Heart right ventricle (tissue), 16 donors: ENCODE results near the gene TRMU. TPM values are rescaled to one million over a fixed set of nuclear protein-coding genes. Genes with fewer than 3 reads are reported as not detected.

Experiments used
- ATAC-seq, 8 donors: fragments of 200-7000 bp; cut with Tn5 transposase; one replicate each; pipeline ENCODE4 v1.9.1; 2020; ENCODE audit warnings: mild to moderate bottlenecking in 8 of 8, moderate library complexity in 8 of 8, moderate number of reproducible peaks in 1 of 8
- DNase-seq, 2 donors: peaks; one replicate each; pipeline ENCODE4 v3.0.0-alpha.2; 2020
- H3K27ac ChIP-seq, 10 donors: fragments of 200-600 bp; sonication (generic) in 2 of 10; one replicate each; pipeline versions ENCODE4 v1.5.0 to v1.8.0; 2020 to 2022; ENCODE audit warnings: mild to moderate bottlenecking in 3 of 10
- H3K27me3 ChIP-seq, 7 donors: fragments of 200-600 bp; one replicate each; pipeline ENCODE4 v1.8.0; 2021 to 2022; ENCODE audit warnings: mild to moderate bottlenecking in 2 of 7
- H3K36me3 ChIP-seq, 9 donors: fragments of 200-600 bp; sonication (generic) in 1 of 9; one replicate each; pipeline versions ENCODE4 v1.5.0 to v1.8.0; 2020 to 2022; ENCODE audit warnings: mild to moderate bottlenecking in 2 of 9
- H3K4me1 ChIP-seq, 9 donors: fragments of 200-600 bp; sonication (generic) in 1 of 9; one replicate each; pipeline versions ENCODE4 v1.5.0 to v1.8.0; 2020 to 2022; ENCODE audit warnings: mild to moderate bottlenecking in 4 of 9
- H3K4me3 ChIP-seq, 10 donors: fragments of 200-600 bp; sonication (generic) in 2 of 10; one replicate each; pipeline versions ENCODE4 v1.5.0 to v1.8.0; 2020 to 2022; ENCODE audit warnings: mild to moderate bottlenecking in 7 of 10, moderate library complexity in 2 of 10
- H3K9me3 ChIP-seq, 11 donors: fragments of 200-600 bp in 10 of 11; sonication (generic) in 2 of 11; one replicate each; pipeline versions ENCODE4 v1.5.0 to v1.8.0; 2013 to 2022; ENCODE audit warnings: mild to moderate bottlenecking in 2 of 11, control low read depth in 1 of 11, moderate library complexity in 1 of 11
- CTCF ChIP-seq, 9 donors: fragments of 200-600 bp; sonication (generic) in 2 of 9; IDR thresholded peaks; one replicate each; pipeline versions ENCODE4 v1.5.0 to v1.8.0; 2021 to 2022; ENCODE audit warnings: antibody characterized with exemption in 9 of 9, mild to moderate bottlenecking in 5 of 9, moderate library complexity in 1 of 9
- WGBS, 2 donors: extraction: QIAGEN DNeasy Blood & Tissue Kit; methylation state at CpG; one replicate each; pipeline ENCODE4 v1.1.7; 2013; ENCODE audit warnings: inconsistent platforms in 1 of 2; 5-methylcytosine and 5-hydroxymethylcytosine counted together
- intact Hi-C, 10 donors: fragments of 100-400 bp; cut with DNase I; formaldehyde crosslinking; loops; one replicate each; pipeline versions ENCODE4 v1.11.1 to v1.14.2; 2022
- polyA plus RNA-seq, 2 donors: library from polyadenylated mRNA; stranded (reverse); fragments of 200-250 nt; gene quantifications; one replicate each; pipeline ENCODE4 v1.2.3, GENCODE V29; 2013
- total RNA-seq, 10 donors: library from RNA; stranded (reverse); fragmentation: NEBNext Ultra II Directional in 3 of 10; extraction: Animal tissue kit (Norgen Biotek cat#: 25700) in 3 of 10; gene quantifications; one replicate each; pipeline versions ENCODE4 v1.2.1 to v1.2.4, GENCODE V29; 2021 to 2023
- donor health status: Arrhythmogenic right ventricular cardiomyopathy.
- donor health status: ischemic (EF 13 %, LVEDD 7.1; RV severe dilation, severe dysfunction).
- donor health status: healthy with polysubstance abuse.
- donor health status: DM: no; HTN: yes; CAD: no.
- donor health status: DM: no; HTN: no; CAD: no.
- donor health status: ischemic (EF 25% LVEDD 6.9; RV normal size, moderate dysfunction).
- donor health status: ischemic (EF 25% LVEDD 5.7; RV mildly dilated, moderate dysfunction).
- donor health status: healthy.
- donor health status: DM: yes; HTN: yes; CAD: no.
- donor health status: Ischemic cardiomyopathy.
- donor health status: ischemic (EF 35%, LVEDD 5.7; RV mildly dilated, moderate dysfunction).
- donor health status: nonischemic (EF 11% LVEDD 7.7; RV severe dilation, severe dysfunction).
- donor health status: DM: yes; HTN: yes; CAD: no.
- donor health status: PGD.
- donor health status: ischemic (EF 29% LVEDD 5.4; RV normal size, mild dysfunction).
- donor health status: nonischemic (EF 23%, LVEDD 6.1; RV moderate dilation, normal function).

The TRMU gene
- total and polyA plus RNA-seq, 12 donors, result 22.1 to 80.5 (median 31.1) TPM

GRCh38 chr22:46290121-46290842 is 45.2 kb upstream of the TRMU start:
- Histone ChIP-seq H3K4me1 (peaks cover 10 to 44% (median 31%) of the 10 kb centered on the region in 9 donors), H3K4me3 (no peak overlapping the region), H3K27me3 (no peaks in the 10 kb centered on the region), H3K27ac (peak overlapping the region in 9 of 10 donors; percentile 19 to 89 (median 56)), H3K36me3 (peaks cover 0 to 71% (median 29%) of the 10 kb centered on the region in 9 donors), H3K9me3 (peaks cover 0 to 12% (median 0%) of the 10 kb centered on the region in 11 donors)
- peak; percentile 38 to 79 (median 60) for ATAC-seq
- intact Hi-C loops, result loop anchor here in 1 of 10 donors (5.0 kb wide), 1 partner anchor 33 kb away; no protein-coding TSS in a partner anchor
- DNase-seq, result peak; percentile 49 to 66
- TF ChIP-seq CTCF (IDR thresholded peaks at IDR 0.05), result no peak
- WGBS, 2 donors, result 81 to 82% methylated on average over 17 of the region's 17 CpGs

- no peak for DNase-seq
- Histone ChIP-seq H3K9me3 (peaks cover 0 to 12% (median 0%) of the 10 kb centered on the region in 11 donors), H3K27ac (peak overlapping the region in 8 of 10 donors; percentile 9 to 89 (median 58)), H3K4me1 (peaks cover 14 to 53% (median 37%) of the 10 kb centered on the region in 9 donors), H3K36me3 (peaks cover 0 to 62% (median 20%) of the 10 kb centered on the region in 9 donors), H3K27me3 (no peaks in the 10 kb centered on the region), H3K4me3 (no peak overlapping the region)
- ATAC-seq, result peak in 1 of 8 donors; percentile 3
- WGBS, 2 donors, result 88 to 93% methylated on average over 21 to 23 of the region's 23 CpGs
- no peak for TF ChIP-seq CTCF (IDR thresholded peaks at IDR 0.05)
- intact Hi-C loops, result loop anchor here in 1 of 10 donors (5.0 kb wide), 1 partner anchor 34 kb away; no protein-coding TSS in a partner anchor
These were observed 44.4 kb upstream of the TRMU start for GRCh38 chr22:46290843-46291785.

GRCh38 chr22:46292173-46292572 is 43.3 kb upstream of the TRMU start:
- peaks cover 0 to 52% (median 20%) of the 10 kb centered on the region in 9 donors for H3K36me3 ChIP-seq
- no peak for DNase-seq
- 97 to 100% methylated on average over 3 of the region's 3 CpGs for WGBS, 2 donors
- no peak for ATAC-seq
- H3K9me3 ChIP-seq, result peaks cover 0 to 12% (median 0%) of the 10 kb centered on the region in 11 donors
- no peak overlapping the region for H3K4me3 ChIP-seq
- H3K27me3 ChIP-seq, result no peaks in the 10 kb centered on the region
- no peak for TF ChIP-seq CTCF (IDR thresholded peaks at IDR 0.05)
- H3K4me1 ChIP-seq, result peaks cover 20 to 57% (median 44%) of the 10 kb centered on the region in 9 donors
- intact Hi-C loops, result loop anchor here in 1 of 10 donors (5.0 kb wide), 1 partner anchor 35 kb away; no protein-coding TSS in a partner anchor
- H3K27ac ChIP-seq, result peak overlapping the region in 1 of 10 donors; percentile 76

- intact Hi-C loops, result loop anchor here in 1 of 10 donors (5.0 kb wide), 1 partner anchor 35 kb away; no protein-coding TSS in a partner anchor
- Histone ChIP-seq H3K4me1 (peaks cover 16 to 54% (median 43%) of the 10 kb centered on the region in 9 donors), H3K27ac (peak overlapping the region in 2 of 10 donors; percentile 12 to 76), H3K4me3 (no peak overlapping the region), H3K27me3 (no peaks in the 10 kb centered on the region), H3K9me3 (peaks cover 0 to 12% (median 0%) of the 10 kb centered on the region in 11 donors), H3K36me3 (peaks cover 0 to 50% (median 20%) of the 10 kb centered on the region in 9 donors)
- DNase-seq (no peak), ATAC-seq (no peak)
- 93 to 94% methylated on average over 14 of the region's 14 CpGs for WGBS, 2 donors
- TF ChIP-seq CTCF (IDR thresholded peaks at IDR 0.05), result no peak
These were observed 42.8 kb upstream of the TRMU start for GRCh38 chr22:46292732-46293131.
